Retinal pigment epithelial cell (primary cell): ENCODE data around the gene ZNF350.
"Not testable (repeated sequence)": the region's sequence is repeated elsewhere in the genome, so short reads cannot be mapped to it uniquely, and the experiment has no call there.

ENCODE experiments used
- DNase-seq: peaks from one replicate; pipeline ENCODE4 v3.0.0-alpha.2; 2010; ENCODE audit warnings: low read depth
- H3K4me3 ChIP-seq: 2 replicates; pipeline ENCODE4 v1.5.1; 2011; ENCODE audit warnings: mild to moderate bottlenecking, low read length, control low read depth, moderate library complexity
- CTCF ChIP-seq: conservative IDR thresholded peaks from 2 replicates; pipeline ENCODE4 v1.5.1; 2011; ENCODE audit warnings: low read depth, low read length, control low read depth, inconsistent platforms

Gene ZNF350

GRCh38 chr19:51986309-51987291 is at the start of gene ZNF350:
Gene ZNF350, minus strand, starts transcription at chr19:51986840. Its CDS starts 12,480 bp downstream, at chr19:51974360.
- peak; percentile 87 for DNase-seq
- no peak for TF ChIP-seq CTCF
- H3K4me3 ChIP-seq, result peak within 1 kb of the TSS; percentile 99

GRCh38 chr19:52034051-52034728 is 47.5 kb upstream of the ZNF350 start:
- no peak for DNase-seq
- no peak overlapping the region for H3K4me3 ChIP-seq
- no peak for TF ChIP-seq CTCF

- no peak for TF ChIP-seq CTCF
- peak overlapping the region; percentile 76 for H3K4me3 ChIP-seq
- DNase-seq, result no peak
Measured at GRCh38 chr19:52028780-52029123, 42.1 kb upstream of the ZNF350 start.

- H3K4me3 ChIP-seq, result peak within 1 kb of the TSS; percentile 76
- no peak for TF ChIP-seq CTCF
- DNase-seq, result peak; percentile 67
Measured at GRCh38 chr19:52028027-52028779, 41.6 kb upstream of the ZNF350 start, which contains the start of gene ZNF614. Gene ZNF614, minus strand, starts transcription at chr19:52028379. Its CDS starts 2,634 bp downstream, at chr19:52025745.

GRCh38 chr19:52026255-52026990 is 39.8 kb upstream of the ZNF350 start:
- H3K4me3 ChIP-seq, DNase-seq: not testable (repeated sequence)

- not testable (repeated sequence) for DNase-seq, H3K4me3 ChIP-seq
Measured at GRCh38 chr19:52024478-52024877, 37.8 kb upstream of the ZNF350 start.

GRCh38 chr19:52022193-52022592 is 35.6 kb upstream of the ZNF350 start:
- DNase-seq, result no peak
- H3K4me3 ChIP-seq, result no peak overlapping the region
- no peak for TF ChIP-seq CTCF
